22Rv1 (cell line): ENCODE results near the gene FRY.

Experiments
- CTCF ChIP-seq: fragments of 450-650 bp; IDR thresholded peaks from 2 replicates; pipeline ENCODE4 v1.5.1; 2017; ENCODE audit warnings: mild to moderate bottlenecking
- ZFX ChIP-seq: fragments of 450-650 bp; IDR thresholded peaks from 2 replicates; pipeline ENCODE4 v1.6.1; 2017; ENCODE audit warnings: antibody characterized with exemption, borderline replicate concordance

- TF ChIP-seq CTCF: peak; percentile 85
- no peak for TF ChIP-seq ZFX
Observed at GRCh38 chr13:32267836-32268439, 236.4 kb downstream of the FRY start.
